Tibial nerve (tissue), 4 donors: ENCODE results near the gene TNS3. TPM values are rescaled to one million over a fixed set of nuclear protein-coding genes. Genes with fewer than 3 reads are reported as not detected.

ENCODE experiments used
- DNase-seq, 2 donors: peaks; one replicate each; pipeline ENCODE4 v3.0.0-alpha.2; 2019; ENCODE audit warnings: low spot score in 2 of 2
- H3K27ac ChIP-seq, 4 donors: fragments of 200-600 bp; sonication (generic) in 3 of 4; one replicate each; pipeline ENCODE4 v1.5.1; 2017 to 2019; ENCODE audit warnings: mild to moderate bottlenecking in 1 of 4
- H3K27me3 ChIP-seq, 2 donors: fragments of 200-600 bp; sonication (generic) in 1 of 2; one replicate each; pipeline versions ENCODE4 v1.5.1 to v1.6.0; 2017 to 2019
- H3K36me3 ChIP-seq, 3 donors: fragments of 200-600 bp; sonication (generic); one replicate each; pipeline ENCODE4 v1.5.1; 2018 to 2019
- H3K4me1 ChIP-seq, 4 donors: fragments of 200-600 bp; sonication (generic) in 3 of 4; one replicate each; pipeline ENCODE4 v1.5.1; 2017 to 2019
- H3K4me3 ChIP-seq, 4 donors: fragments of 200-600 bp; sonication (generic) in 3 of 4; one replicate each; pipeline ENCODE4 v1.5.1; 2017 to 2019; ENCODE audit warnings: mild to moderate bottlenecking in 1 of 4, moderate library complexity in 1 of 4
- H3K9me3 ChIP-seq, 4 donors: fragments of 200-600 bp; sonication (generic) in 3 of 4; one replicate each; pipeline ENCODE4 v1.5.1; 2017 to 2019
- CTCF ChIP-seq, 5 experiments: fragments of 200-600 bp in 3 of 5; fragments of 450-650 bp in 2 of 5; sonication (generic) in 3 of 5; IDR thresholded peaks; one replicate each; pipeline ENCODE4 v1.5.1; 2016 to 2019; ENCODE audit warnings: antibody characterized with exemption in 5 of 5, mild to moderate bottlenecking in 3 of 5, moderate library complexity in 2 of 5
- EP300 ChIP-seq, 2 donors: sonication (generic); formaldehyde crosslinking; IDR thresholded peaks; one replicate each; pipeline ENCODE4 v1.6.1; 2017; ENCODE audit warnings: antibody characterized with exemption in 2 of 2, mild to moderate bottlenecking in 1 of 2
- POLR2A ChIP-seq, 2 donors: fragments of 450-650 bp; IDR thresholded peaks; one replicate each; pipeline ENCODE4 v1.6.1; 2017; ENCODE audit warnings: antibody characterized with exemption in 2 of 2, mild to moderate bottlenecking in 2 of 2, moderate library complexity in 2 of 2
- WGBS, 2 donors: methylation state at CpG; one replicate each; pipeline ENCODE4 v1.1.5; 2018; 5-methylcytosine and 5-hydroxymethylcytosine counted together
- total RNA-seq, 4 donors: library from RNA; depleted of rRNA; stranded (reverse); fragments of >200 nt; gene quantifications; one replicate each; pipeline ENCODE4 v1.1.0, GENCODE V29; 2016

Gene TNS3
- total RNA-seq, 4 donors from 2014 or later: 118 to 142 (median 133) TPM

- H3K27ac ChIP-seq: no peak overlapping the region
- no peaks in the 10 kb centered on the region for H3K36me3 ChIP-seq
- TF ChIP-seq EP300 (IDR thresholded peaks at IDR 0.05) (no peak), POLR2A (IDR thresholded peaks at IDR 0.05) (no peak), CTCF (IDR thresholded peaks at IDR 0.05) (no peak)
- H3K4me3 ChIP-seq: no peak overlapping the region
- WGBS, 2 donors: 91 to 97% methylated on average over 4 of the region's 4 CpGs
- H3K9me3 ChIP-seq: no peaks in the 10 kb centered on the region
- no peaks in the 10 kb centered on the region for H3K27me3 ChIP-seq
- H3K4me1 ChIP-seq: peaks cover 3 to 23% (median 11%) of the 10 kb centered on the region in 4 donors
- DNase-seq: no peak
These were observed 18.4 kb downstream of the TNS3 start for GRCh38 chr7:47563521-47563920.

- H3K9me3 ChIP-seq: no peaks in the 10 kb centered on the region
- H3K27me3 ChIP-seq: no peaks in the 10 kb centered on the region
- WGBS, 2 donors: 86 to 94% methylated on average over 3 of the region's 3 CpGs
- H3K27ac ChIP-seq: no peak overlapping the region
- no peak for TF ChIP-seq POLR2A (IDR thresholded peaks at IDR 0.05)
- TF ChIP-seq CTCF (IDR thresholded peaks at IDR 0.05): no peak
- TF ChIP-seq EP300 (IDR thresholded peaks at IDR 0.05): no peak
- no peak for DNase-seq
- peaks cover 0 to 30% (median 11%) of the 10 kb centered on the region in 4 donors for H3K4me1 ChIP-seq
- H3K4me3 ChIP-seq: no peak overlapping the region
- no peaks in the 10 kb centered on the region for H3K36me3 ChIP-seq
These were observed 20.0 kb downstream of the TNS3 start for GRCh38 chr7:47561715-47562446.

- no peak overlapping the region for H3K27ac ChIP-seq
- no peaks in the 10 kb centered on the region for H3K9me3 ChIP-seq
- DNase-seq: no peak
- WGBS, 2 donors: 92 to 95% methylated on average over 17 of the region's 17 CpGs
- no peaks in the 10 kb centered on the region for H3K27me3 ChIP-seq
- H3K36me3 ChIP-seq: no peaks in the 10 kb centered on the region
- H3K4me3 ChIP-seq: no peak overlapping the region
- no peak for TF ChIP-seq POLR2A (IDR thresholded peaks at IDR 0.05)
- TF ChIP-seq EP300 (IDR thresholded peaks at IDR 0.05): no peak
- no peak for TF ChIP-seq CTCF (IDR thresholded peaks at IDR 0.05)
- peaks cover 0 to 24% (median 11%) of the 10 kb centered on the region in 4 donors for H3K4me1 ChIP-seq
These were observed 22.3 kb downstream of the TNS3 start for GRCh38 chr7:47559306-47560220.

GRCh38 chr7:47557694-47558670, 23.9 kb downstream of the TNS3 start:
- Histone ChIP-seq H3K36me3 (peaks cover 0 to 7% (median 0%) of the 10 kb centered on the region in 3 donors), H3K9me3 (no peaks in the 10 kb centered on the region), H3K4me3 (no peak overlapping the region), H3K27ac (peak overlapping the region in 2 of 4 donors; percentile 71 to 81), H3K4me1 (peaks cover 0 to 32% (median 11%) of the 10 kb centered on the region in 4 donors), H3K27me3 (no peaks in the 10 kb centered on the region)
- no peak for DNase-seq
- peak in 1 of 2 donors; percentile 55 for TF ChIP-seq EP300 (IDR thresholded peaks at IDR 0.05)
- peak in 1 of 2 donors; percentile 7 for TF ChIP-seq POLR2A (IDR thresholded peaks at IDR 0.05)
- no peak for TF ChIP-seq CTCF (IDR thresholded peaks at IDR 0.05)
- WGBS, 2 donors: 54 to 59% methylated on average over 19 of the region's 19 CpGs
